Measurements from ENCODE around the gene RSRC1. TPM values are rescaled to one million over a fixed set of nuclear protein-coding genes. Genes with fewer than 3 reads are reported as not detected.
"Not testable (repeated sequence)": the region's sequence is repeated elsewhere in the genome, so short reads cannot be mapped to it uniquely, and the experiment has no call there.

The RSRC1 gene
- total RNA-seq, 4 donors from 2014 or later = 22.5 to 41.4 (median 32.9) TPM

- Histone ChIP-seq H3K36me3 (no peaks in the 10 kb centered on the region), H3K9me3 (no peaks in the 10 kb centered on the region), H3K4me3 (no peak overlapping the region), H3K27me3 (no peaks in the 10 kb centered on the region), H3K27ac (no peak overlapping the region), H3K4me1 (no peaks in the 10 kb centered on the region)
- DNase-seq = no peak
- TF ChIP-seq CTCF (IDR thresholded peaks at IDR 0.05) (no peak), POLR2A (IDR thresholded peaks at IDR 0.05) (no peak)
- intact Hi-C loops (cut with DNase I) = no loop called here
- 92 to 93% methylated on average over 6 of the region's 6 CpGs for WGBS, 2 donors
Observed at GRCh38 chr3:158314426-158315357, 204.8 kb downstream of the RSRC1 start.

GRCh38 chr3:158329696-158330441, 220.0 kb downstream of the RSRC1 start:
- H3K9me3 ChIP-seq; H3K36me3 ChIP-seq; H3K27ac ChIP-seq; DNase-seq; intact Hi-C loops (cut with DNase I); H3K27me3 ChIP-seq: not testable (repeated sequence)
- WGBS, 2 donors = 32 to 45% methylated on average over 10 to 11 of the region's 21 CpGs
- Histone ChIP-seq H3K4me3 (peak overlapping the region; percentile 20 to 49 (median 31)), H3K4me1 (peaks cover 0 to 11% (median 0%) of the 10 kb centered on the region in 3 donors)

- H3K4me3 ChIP-seq = no peak overlapping the region
- H3K27me3 ChIP-seq = no peaks in the 10 kb centered on the region
- no peaks in the 10 kb centered on the region for H3K9me3 ChIP-seq
- no peak overlapping the region for H3K27ac ChIP-seq
- H3K4me1 ChIP-seq = peaks cover 0 to 11% (median 0%) of the 10 kb centered on the region in 3 donors
- intact Hi-C loops (cut with DNase I) = no loop called here
- no peaks in the 10 kb centered on the region for H3K36me3 ChIP-seq
- 39 to 55% methylated on average over 1 of the region's 1 CpG for WGBS, 2 donors
- no peak for TF ChIP-seq POLR2A (IDR thresholded peaks at IDR 0.05)
- no peak for TF ChIP-seq CTCF (IDR thresholded peaks at IDR 0.05)
- no peak for DNase-seq
Observed at GRCh38 chr3:158330870-158331269, 221.0 kb downstream of the RSRC1 start.

- TF ChIP-seq CTCF (IDR thresholded peaks at IDR 0.05) (no peak), POLR2A (IDR thresholded peaks at IDR 0.05) (no peak)
- Histone ChIP-seq H3K4me1 (peaks cover 0 to 11% (median 0%) of the 10 kb centered on the region in 3 donors), H3K36me3 (no peaks in the 10 kb centered on the region), H3K4me3 (no peak overlapping the region), H3K27ac (no peak overlapping the region), H3K27me3 (no peaks in the 10 kb centered on the region), H3K9me3 (no peaks in the 10 kb centered on the region)
- WGBS, 2 donors = 62 to 67% methylated on average over 1 of the region's 1 CpG
- intact Hi-C loops (cut with DNase I) = no loop called here
- DNase-seq = no peak
Observed at GRCh38 chr3:158333736-158334135, 223.8 kb downstream of the RSRC1 start.

- no peaks in the 10 kb centered on the region for H3K27me3 ChIP-seq
- H3K27ac ChIP-seq = no peak overlapping the region
- DNase-seq = no peak
- WGBS, 2 donors = 84 to 87% methylated on average over 7 of the region's 7 CpGs
- no peaks in the 10 kb centered on the region for H3K9me3 ChIP-seq
- no peak for TF ChIP-seq POLR2A (IDR thresholded peaks at IDR 0.05)
- no peak for TF ChIP-seq CTCF (IDR thresholded peaks at IDR 0.05)
- H3K4me1 ChIP-seq = no peaks in the 10 kb centered on the region
- intact Hi-C loops (cut with DNase I) = no loop called here
- no peak overlapping the region for H3K4me3 ChIP-seq
- no peaks in the 10 kb centered on the region for H3K36me3 ChIP-seq
Observed at GRCh38 chr3:158337110-158337509, 227.2 kb downstream of the RSRC1 start.

Data from esophagus squamous epithelium (tissue), 5 donors.